GOT3 (cell line): ENCODE results near the gene MET.
"Not testable (repeated sequence)": the region's sequence is repeated elsewhere in the genome, so short reads cannot be mapped to it uniquely, and the experiment has no call there.

Source experiments
- DNase-seq: peaks from one replicate; lab custom pipeline; 2025; ENCODE audit warnings: mixed read lengths; lab: John Stamatoyannopoulos, UW

The MET gene

DNA sequence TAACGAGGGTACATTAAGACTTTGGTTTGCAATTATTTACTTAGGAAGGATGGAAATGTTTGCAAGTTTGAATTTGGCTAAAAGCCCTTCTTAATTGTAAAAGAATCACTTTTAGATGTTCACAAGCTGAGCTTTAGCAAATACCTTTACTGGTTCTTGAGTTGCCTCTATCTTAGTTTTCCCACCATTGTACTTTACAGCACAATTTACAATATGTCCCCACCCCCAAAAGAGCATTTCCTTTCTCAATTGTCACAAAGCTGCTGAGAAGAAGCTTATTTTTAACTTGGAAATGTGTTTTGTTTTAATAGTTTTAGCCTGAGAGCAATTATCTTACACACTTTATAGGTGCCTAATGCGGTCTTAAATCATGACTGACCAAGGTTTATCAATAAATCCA is 81.1 kb downstream of the MET start:
- no peak for DNase-seq

DNA sequence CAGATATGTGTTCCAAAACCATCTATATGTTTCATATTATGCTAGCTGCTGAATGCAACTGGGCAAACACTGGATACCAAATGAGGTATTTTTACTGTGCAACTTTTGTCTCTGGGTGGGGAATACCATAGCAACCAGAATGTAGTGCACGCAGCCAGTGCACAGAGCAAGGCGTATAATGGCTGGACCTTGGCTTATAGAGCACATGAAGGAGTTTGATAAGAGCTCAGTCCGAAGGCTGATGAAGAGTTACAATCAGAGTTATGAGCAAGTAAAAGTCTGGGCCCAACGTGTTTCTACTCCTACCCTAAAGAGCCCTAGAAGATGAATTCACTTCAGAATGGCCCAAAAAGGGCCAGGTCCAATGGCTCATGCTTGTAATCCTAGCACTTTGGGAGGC is 82.2 kb downstream of the MET start:
- no peak for DNase-seq

DNA sequence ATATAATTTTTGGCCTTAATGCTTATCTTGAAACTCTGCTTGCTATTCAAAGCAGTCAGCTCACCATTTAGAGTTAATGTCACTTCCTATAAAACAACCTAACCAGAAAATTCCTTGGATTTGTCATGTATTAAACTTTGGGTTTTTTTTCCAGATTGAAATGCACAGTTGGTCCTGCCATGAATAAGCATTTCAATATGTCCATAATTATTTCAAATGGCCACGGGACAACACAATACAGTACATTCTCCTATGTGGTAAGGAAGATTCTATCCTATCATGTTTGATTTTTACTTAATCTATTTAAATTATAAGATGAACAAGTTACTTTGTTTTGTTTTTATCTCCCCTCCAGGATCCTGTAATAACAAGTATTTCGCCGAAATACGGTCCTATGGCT is 85.3 kb downstream of the MET start:
- no peak for DNase-seq

DNA sequence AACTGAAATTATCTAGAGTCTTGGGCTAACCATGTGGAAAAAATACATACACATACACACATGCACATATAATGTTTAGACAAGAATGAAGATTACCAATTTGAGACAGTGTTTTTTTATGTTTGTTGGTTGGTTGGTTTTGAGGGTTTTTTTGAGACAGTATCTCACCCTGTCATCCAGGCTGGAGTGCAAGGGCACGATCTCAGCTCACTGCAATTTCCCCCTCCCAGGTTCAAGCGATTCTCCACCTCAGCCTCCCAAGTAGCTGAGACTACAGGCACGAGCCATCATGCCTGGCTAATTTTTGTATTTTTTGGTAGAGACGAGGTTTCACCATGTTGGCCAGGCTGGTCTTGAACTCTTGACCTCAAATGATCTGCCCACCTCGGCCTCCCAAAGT is 87.6 kb downstream of the MET start:
- DNase-seq = not testable (repeated sequence)

DNA sequence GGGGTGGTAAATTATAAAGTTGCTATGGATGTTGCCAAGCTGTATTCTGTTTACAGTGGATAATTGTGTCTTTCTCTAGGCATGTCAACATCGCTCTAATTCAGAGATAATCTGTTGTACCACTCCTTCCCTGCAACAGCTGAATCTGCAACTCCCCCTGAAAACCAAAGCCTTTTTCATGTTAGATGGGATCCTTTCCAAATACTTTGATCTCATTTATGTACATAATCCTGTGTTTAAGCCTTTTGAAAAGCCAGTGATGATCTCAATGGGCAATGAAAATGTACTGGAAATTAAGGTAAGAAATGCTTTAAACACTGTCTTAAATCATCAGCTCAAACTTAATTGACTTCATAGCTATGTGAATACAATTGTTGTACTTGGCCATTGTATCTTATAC is 91.0 kb downstream of the MET start:
- DNase-seq = no peak

DNA sequence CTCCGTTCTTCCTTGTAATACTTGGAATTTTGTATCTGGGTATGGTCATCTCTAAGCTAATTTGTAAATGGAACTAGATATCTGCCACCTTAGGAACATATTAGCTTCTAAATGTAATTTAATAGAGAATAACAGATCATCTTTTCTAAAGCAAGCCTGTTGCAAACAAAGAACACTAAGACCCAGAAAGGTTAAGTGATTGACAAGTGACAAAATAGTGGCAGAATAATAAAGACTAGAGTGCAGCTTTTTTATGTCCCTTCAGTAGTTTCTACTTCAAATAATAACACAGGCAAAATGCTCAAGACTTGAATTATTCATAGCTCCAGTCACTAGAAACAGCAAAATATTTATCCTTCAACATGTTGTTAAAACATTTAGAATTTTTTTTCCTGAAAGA is 91.7 kb downstream of the MET start:
- no peak for DNase-seq

DNA sequence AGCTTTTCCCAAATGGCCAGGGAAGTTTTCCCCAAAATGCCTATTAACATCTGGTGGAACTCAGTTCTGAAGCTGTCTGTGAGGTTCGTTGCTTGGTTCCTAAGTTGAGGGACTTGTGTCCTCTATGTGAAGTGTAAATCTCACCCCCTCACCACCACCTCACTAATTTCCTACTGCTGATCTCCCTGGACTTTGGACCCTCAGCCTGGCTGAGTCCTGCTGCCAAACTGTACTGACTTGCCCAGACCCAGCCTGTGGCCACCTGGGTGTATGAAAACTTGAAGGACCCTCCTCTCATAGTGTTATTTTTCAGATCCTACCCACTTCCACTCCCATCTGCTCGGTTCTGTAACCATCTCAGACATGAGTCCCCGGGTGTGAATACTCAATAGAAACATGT is 94.9 kb downstream of the MET start:
- DNase-seq = no peak

DNA sequence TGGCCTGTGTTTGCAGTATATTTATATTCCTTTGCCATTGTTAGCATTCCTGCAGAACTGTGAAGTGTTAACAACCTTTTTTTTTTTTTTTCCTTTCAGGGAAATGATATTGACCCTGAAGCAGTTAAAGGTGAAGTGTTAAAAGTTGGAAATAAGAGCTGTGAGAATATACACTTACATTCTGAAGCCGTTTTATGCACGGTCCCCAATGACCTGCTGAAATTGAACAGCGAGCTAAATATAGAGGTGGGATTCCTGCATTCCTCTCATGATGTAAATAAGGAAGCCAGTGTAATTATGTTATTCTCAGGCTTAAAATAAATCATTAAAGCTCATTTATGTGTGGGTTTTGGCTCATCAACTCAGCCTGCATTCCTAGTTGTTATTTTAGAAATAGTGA is 97.5 kb downstream of the MET start:
- DNase-seq = no peak

DNA sequence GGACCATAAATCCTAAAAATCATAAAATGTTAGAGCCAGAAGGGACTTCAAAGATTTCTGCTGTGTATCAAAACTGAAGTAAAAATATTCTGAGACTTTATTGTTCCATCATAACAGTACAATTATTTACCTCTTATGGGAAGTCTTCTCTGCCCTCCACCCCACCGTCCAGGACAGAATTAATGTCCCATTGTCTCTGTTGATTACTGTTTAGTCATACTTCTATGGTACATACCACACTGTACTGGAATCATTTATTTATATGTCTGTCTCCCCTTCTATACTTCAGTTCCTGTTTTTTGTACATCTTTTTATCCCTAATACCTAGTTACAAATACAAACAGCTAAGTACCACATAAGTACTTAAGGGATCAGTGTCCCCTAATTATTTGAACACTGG is 98.9 kb downstream of the MET start:
- no peak for DNase-seq

DNA sequence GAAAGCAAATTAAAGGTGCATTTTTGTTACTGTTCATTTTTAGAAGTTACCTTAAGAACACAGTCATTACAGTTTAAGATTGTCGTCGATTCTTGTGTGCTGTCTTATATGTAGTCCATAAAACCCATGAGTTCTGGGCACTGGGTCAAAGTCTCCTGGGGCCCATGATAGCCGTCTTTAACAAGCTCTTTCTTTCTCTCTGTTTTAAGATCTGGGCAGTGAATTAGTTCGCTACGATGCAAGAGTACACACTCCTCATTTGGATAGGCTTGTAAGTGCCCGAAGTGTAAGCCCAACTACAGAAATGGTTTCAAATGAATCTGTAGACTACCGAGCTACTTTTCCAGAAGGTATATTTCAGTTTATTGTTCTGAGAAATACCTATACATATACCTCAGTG is 99.6 kb downstream of the MET start:
- DNase-seq = no peak

DNA sequence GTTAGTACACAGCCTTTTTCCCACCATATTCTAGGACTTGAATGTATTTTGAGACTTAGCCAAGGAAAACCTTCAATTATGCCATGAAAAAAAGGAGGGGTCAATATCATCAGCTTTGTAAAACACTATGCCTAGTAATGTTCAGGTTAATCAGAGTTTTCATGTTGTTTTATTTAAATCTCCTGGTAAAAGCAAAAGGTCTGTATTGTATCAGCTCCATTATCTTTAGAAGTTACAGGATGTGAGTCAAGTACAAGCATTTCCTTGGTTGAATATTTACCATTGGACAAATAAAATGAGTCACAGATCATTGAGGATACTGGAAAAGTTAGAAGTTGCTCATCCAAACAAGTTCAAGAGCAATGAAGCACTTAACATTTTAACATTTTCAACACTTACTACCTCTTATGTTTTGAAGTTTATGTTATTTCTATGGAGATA is 100.4 kb downstream of the MET start:
- no peak for DNase-seq

DNA sequence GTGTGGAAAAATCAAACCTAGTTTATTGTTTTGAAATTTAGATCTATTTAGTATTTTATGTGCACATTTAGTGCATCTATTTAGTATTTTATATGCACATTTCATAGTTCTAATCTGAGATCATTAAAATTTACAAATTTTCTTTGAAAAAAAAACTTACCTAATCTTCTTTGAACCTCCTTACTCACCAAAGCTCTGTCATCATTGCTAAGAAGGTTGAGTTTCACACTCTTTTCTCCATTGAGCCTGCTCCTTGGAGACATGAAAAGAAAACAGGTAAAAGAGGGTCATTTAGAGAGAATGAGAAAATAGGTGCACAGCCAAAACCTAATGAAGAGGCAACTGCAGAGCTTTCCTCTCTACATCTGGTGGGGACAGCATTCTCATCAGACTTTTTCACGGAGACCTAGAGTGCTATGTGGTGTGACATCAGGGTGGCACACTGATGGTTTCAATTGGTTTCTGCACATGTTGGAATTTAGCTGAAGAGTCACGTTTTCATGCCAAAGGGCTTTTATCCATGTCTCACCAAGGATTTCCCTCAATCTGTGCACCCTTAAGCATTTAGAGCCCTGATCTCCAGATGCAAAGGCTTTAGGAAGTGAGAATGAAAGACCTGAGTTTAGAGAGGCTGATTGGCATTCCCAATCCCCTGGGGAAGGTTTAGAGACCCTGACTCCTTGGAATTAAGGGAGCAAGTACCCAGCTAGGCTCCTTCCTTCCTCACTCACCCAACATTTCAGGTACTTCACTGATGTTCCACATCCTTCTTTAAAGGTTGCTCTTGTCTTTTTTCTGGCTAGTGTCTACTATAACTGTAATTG is 101.1 kb downstream of the MET start:
- no peak for DNase-seq

DNA sequence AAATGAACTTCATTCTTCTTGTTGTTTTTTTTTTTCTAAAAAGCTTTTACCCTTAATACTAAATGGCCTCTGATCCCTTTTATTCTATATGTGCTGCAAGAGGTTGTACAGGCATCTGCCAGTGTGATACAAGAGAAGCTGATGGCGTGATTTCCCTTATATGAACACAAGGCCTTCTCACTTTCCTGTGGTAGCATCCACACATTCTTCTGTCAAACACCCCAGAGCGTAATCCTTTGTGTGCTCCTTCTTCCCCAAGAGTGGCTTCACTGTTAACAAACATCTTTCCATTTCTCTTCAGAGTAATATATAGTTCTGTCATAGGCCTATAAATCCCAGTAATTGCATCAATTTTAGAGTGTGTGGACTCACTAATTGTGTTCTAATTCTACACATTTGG is 104.0 kb downstream of the MET start:
- DNase-seq = no peak

DNA sequence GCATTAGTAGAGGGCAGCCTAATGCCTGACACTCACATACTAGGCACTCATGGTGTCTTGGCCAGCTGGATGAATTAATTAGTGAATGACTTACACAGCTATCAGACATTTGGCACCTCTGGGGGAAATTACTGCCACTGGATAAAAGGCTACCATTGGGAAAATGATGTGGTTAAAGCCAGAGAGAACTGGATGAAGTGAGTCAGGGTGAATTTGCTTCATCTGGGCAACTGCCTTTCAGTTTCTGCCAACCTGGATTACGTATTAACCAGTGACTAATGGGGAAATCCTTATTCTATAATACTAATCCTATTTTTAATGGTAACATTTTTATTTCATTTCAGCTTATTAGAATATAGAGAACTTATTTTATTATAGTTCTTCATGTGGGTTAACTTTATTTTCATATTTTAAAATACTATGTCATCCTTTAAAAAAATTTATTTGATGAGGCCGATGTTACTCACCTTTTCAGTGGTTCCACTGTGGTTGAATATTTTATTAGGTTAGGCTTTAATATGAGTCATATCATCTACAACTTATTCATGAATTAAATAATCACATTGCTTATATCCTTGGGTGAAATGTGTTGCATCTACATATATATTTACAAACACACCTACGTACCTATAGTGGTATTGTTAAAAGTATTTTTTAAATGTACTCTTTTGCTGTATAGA is 104.8 kb downstream of the MET start:
- DNase-seq = no peak

DNA sequence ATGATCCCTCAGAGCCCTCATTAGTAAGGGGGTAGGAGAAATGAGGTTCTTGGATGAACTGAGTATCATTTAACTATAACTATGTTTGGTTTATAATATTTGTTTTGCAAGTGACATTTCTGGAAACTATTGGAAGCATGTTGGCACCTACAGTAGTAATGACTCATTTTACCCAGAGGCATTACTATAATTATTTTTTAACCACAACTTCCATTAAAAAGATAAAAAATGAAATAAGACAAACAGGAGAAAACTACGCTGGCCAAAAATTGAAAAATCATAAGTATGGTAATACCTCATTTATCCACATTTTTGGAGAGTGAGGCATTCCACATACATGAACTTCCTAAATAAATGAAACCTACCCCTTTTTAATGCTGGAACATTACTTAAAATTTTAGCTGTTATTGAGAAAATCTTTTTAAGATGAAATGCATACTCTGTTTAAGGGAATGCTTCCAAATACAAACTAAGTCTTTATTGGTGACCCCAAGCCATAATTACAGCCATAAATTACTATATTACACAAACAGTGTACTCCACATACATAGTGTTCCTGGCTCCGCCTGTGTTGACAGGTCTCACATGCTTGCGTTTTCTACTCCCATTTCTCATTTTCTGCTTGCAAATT is 105.8 kb downstream of the MET start:
- DNase-seq = no peak

DNA sequence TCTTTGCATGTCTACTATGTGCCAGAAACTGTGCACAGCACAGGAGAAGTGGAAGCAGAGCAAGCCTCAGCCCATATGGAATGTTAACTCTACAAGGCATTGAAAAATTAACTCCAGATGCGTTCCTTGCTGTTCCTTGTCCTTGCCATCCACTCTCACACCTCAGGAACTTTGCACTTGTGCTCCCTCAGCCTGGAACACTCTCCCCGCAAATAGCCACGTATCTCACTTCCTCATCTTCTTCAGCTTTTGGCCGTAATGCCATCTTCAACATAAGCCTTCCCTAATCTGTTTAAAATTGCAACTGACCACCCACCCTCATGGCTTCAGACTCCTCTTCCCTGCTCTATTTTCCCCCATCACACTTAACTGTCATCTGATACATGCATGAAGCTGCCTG is 107.2 kb downstream of the MET start:
- DNase-seq = no peak

DNA sequence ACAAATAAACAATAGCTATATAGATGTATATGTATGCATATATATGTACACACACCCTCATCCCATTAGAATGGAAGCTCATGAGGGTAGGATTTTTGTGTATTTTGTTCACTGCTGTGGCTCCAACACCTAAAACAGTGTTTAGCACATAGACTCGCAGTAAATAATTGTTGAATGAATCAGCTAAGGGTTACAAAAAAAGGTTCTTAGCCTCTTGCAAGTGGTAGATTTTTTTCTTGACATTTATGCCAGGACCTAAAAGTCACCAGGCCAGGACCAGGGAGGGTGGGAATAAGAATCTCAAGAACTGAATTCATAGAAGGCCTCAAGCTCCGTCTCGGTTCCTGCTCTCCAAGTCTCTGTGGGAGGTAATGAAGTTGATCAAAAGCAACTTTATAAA is 107.9 kb downstream of the MET start:
- DNase-seq = no peak

DNA sequence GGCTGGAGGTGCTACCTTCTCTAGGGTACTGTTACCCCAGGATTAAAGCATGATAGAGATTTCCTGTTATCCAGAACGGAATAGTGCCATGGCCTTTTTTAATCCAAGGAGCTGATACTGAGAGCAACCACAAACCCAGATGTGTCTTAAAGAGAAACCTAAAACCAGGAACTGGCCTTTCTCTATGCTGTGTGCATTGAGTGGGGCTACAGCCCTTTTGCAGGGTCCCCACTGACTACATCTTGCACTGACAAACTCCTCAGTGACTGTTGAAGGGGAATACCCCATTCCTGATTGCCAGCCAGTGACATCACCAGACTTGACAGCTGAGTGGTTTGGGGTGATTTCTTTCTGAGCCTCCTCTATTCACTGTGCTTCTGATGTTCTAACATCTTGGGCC is 108.5 kb downstream of the MET start:
- DNase-seq = no peak

DNA sequence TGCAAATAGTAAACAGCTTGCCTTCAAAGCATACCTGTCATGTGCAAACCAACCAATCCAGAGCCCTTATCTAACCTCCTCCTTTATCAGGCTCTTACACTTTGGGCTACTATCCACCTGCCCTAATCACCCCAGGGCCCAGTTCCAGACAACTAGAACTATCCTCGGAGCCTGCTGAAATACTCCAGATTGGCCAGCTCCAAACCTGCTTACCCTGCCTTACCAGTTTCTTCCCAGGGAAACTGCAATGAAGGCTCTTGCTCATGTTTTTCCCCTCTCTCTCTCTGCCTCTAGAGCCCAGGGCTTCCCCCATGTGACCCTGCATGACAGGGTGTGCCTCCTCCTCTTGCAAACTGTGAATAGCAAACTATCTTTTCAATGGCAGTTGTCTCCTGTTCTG is 109.0 kb downstream of the MET start:
- DNase-seq = no peak

DNA sequence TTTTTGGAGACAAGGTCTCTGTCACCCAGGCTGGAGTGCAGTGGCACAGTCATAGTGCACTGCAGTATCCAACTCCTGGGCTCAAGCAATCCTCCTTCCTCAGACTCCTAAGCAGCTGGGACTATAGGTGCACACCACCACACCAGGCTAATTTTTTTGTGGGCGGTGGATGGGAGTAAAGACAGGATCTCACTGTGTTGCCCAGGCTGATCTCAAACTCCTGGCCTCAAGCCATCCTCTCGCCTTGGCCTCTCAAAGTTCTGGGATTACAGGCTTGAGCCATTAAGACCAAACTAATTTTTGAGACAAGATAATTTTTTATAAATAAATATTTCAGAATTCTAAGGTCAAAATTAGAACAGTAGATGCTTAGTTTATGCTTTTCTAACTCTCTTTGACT is 109.6 kb downstream of the MET start:
- no peak for DNase-seq

DNA sequence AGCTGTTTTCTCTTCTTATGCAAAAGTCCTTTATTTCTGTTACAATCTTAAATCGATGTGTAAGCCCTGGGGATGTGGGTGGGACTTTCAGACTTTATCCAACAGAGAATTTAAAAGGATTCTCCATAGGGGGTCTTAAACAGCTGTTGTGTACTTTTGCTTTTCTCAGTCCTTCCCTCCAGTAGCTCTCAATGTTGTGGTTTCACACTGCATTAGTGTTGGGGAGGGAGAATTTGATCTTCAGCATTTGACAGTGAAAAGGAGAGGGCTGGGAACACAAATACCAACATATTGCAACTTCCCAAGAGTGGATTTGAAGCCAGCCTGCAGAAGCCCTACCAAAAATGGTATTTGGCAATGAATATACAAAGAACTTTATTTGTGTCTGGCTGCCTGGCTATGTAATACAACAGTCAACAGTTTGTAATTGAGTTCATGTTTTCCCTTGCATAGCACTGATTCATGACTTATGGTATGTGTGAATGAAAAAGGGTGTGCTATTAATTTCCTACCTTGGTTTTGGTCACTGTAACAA is 110.2 kb downstream of the MET start:
- DNase-seq = no peak

DNA sequence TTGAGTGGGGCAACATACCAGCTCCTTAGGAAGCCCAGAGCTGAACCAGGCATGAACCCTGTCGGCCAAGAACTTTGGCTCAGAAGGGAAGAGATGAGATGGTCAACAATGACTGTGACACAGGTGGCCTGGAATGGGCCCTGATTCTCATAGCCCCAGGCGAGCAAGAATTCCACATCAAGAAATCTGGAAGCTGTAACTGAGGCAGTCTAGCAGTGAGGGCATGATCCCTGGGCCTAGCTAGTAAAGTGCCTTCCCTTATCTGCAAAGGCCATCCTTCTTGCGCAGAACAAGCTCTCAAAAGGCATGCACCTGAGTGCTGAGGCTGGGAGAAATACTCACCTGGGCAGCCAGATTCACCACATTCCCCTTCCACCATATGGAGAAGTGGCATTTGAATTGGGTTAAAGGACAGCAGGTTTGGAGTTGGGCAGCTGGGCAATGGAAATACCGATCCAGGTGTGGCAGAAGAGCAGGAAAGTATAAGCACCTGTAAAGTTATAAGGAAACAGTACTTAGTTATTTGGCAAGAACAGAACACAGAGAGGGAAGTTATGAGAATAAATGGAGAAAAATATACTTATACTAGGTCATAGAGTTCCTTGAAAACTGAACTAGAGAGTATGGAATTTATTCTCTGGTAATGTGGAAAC is 111.8 kb downstream of the MET start:
- DNase-seq = no peak

DNA sequence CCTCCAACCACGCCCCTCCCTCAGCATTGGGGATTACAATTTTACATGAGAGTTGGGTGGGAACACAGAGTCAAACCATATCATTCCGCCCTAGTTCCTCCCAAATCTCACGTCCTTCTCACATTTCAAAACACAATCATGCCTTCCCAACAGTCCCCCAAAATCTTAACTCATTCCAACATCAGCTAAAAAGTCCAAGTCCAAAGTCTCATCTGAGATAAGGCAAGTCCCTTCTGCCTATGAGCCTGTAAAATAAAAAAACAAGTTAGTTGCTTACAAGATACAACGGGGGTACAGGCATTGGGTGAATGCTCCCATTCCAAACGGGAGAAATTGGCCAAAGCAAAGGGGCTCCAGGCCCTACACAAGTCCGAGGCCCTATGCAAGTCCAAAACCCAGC is 112.7 kb downstream of the MET start:
- DNase-seq = no peak
